ENCODE data around the gene CHAD.
"Not testable (repeated sequence)": the region's sequence is repeated elsewhere in the genome, so short reads cannot be mapped to it uniquely, and the experiment has no call there.

CHAD gene

GRCh38 chr17:50452630-50453300, 15.9 kb downstream of the CHAD start:
- no peak for DNase-seq

GRCh38 chr17:50451943-50452629, 16.6 kb downstream of the CHAD start:
- no peak for DNase-seq

GRCh38 chr17:50448643-50449042, 20.0 kb downstream of the CHAD start:
- no peak for DNase-seq

GRCh38 chr17:50447870-50448595, 20.6 kb downstream of the CHAD start:
- no peak for DNase-seq

GRCh38 chr17:50445730-50446325, 22.9 kb downstream of the CHAD start:
- DNase-seq, result no peak

- no peak for DNase-seq
These were observed 23.6 kb downstream of the CHAD start for GRCh38 chr17:50444841-50445715.

- DNase-seq, result no peak
These were observed 25.1 kb downstream of the CHAD start for GRCh38 chr17:50443505-50443974.

- no peak for DNase-seq
These were observed 27.5 kb downstream of the CHAD start for GRCh38 chr17:50440838-50441829.

GRCh38 chr17:50440172-50440837, 28.4 kb downstream of the CHAD start:
- no peak for DNase-seq

- no peak for DNase-seq
These were observed 29.7 kb downstream of the CHAD start for GRCh38 chr17:50439008-50439407.

- no peak for DNase-seq
These were observed 31.3 kb downstream of the CHAD start for GRCh38 chr17:50437409-50437808.

GRCh38 chr17:50432125-50432762, 36.4 kb downstream of the CHAD start:
- DNase-seq, result no peak

- DNase-seq, result no peak
These were observed 37.7 kb downstream of the CHAD start for GRCh38 chr17:50430821-50431618.

- DNase-seq, result no peak
These were observed 38.9 kb downstream of the CHAD start for GRCh38 chr17:50429793-50430192.

- DNase-seq, result no peak
These were observed 39.8 kb downstream of the CHAD start for GRCh38 chr17:50428831-50429424.

GRCh38 chr17:50428126-50428525, 40.6 kb downstream of the CHAD start:
- DNase-seq, result not testable (repeated sequence)

GRCh38 chr17:50426814-50427787, 41.6 kb downstream of the CHAD start:
- DNase-seq, result peak in 1 of 2 experiments; percentile 8

- DNase-seq, result no peak
These were observed 42.3 kb downstream of the CHAD start for GRCh38 chr17:50426472-50426782.
